ENCODE measurements around the gene ANKIB1.
"Not testable (repeated sequence)": the region's sequence is repeated elsewhere in the genome, so short reads cannot be mapped to it uniquely, and the experiment has no call there.

ANKIB1 gene

DNA sequence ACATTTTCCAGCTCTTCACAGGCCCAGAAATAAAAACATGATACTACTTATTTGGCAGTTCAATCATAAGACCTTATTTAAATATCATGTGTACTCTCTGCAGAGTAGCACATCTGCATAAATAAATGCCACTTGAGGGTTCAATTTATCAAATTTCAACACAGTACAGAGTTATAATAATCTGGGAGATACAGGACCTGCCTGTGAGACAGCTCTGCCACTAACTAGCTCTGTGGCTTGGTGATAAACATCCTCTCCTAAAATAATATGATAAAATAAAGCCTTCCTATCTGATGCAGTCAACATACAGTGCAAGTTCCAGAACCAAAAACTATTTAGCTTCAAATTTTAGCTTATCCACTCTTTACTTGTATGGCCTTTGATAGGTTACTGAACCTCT, 110.6 kb downstream of the ANKIB1 start:
- Histone ChIP-seq H3K27me3 (ENCODE audit: insufficient read depth, low read length, poor library complexity, severe bottlenecking) (no peaks in the 10 kb centered on the region), H3F3A (ENCODE audit: low read depth) (no peaks in the 10 kb centered on the region), H3K4me3 (ENCODE audit: low read length, poor library complexity, severe bottlenecking) (no peak overlapping the region), H3K9ac (ENCODE audit: low read depth, low read length, poor library complexity, severe bottlenecking) (no peak overlapping the region), H2AFZ (ENCODE audit: low read length) (no peak overlapping the region), H3K9me3 (ENCODE audit: insufficient read depth, low read depth, low read length) (no peaks in the 10 kb centered on the region), H3K4me1 (ENCODE audit: insufficient read depth, low read length, poor library complexity, severe bottlenecking) (no peaks in the 10 kb centered on the region), H3K79me2 (ENCODE audit: insufficient read depth, low read length) (no peaks in the 10 kb centered on the region), H3K4me2 (ENCODE audit: low read depth, low read length, poor library complexity, severe bottlenecking) (no peak overlapping the region), H3K9me2 (replicated peaks; ENCODE audit: low read depth, low read length) (no peaks in the 10 kb centered on the region), H4K20me1 (ENCODE audit: insufficient read depth, low read length, poor library complexity, severe bottlenecking) (no peaks in the 10 kb centered on the region), H3K36me3 (ENCODE audit: insufficient read depth, low read length) (peaks cover 28% of the 10 kb centered on the region; the same call in 1 of the 2 replicates)
- TF ChIP-seq EZH2phosphoT487 (IDR thresholded peaks at IDR 0.05; ENCODE audit: borderline replicate concordance): no peak
- TF ChIP-seq, protein P1, sequence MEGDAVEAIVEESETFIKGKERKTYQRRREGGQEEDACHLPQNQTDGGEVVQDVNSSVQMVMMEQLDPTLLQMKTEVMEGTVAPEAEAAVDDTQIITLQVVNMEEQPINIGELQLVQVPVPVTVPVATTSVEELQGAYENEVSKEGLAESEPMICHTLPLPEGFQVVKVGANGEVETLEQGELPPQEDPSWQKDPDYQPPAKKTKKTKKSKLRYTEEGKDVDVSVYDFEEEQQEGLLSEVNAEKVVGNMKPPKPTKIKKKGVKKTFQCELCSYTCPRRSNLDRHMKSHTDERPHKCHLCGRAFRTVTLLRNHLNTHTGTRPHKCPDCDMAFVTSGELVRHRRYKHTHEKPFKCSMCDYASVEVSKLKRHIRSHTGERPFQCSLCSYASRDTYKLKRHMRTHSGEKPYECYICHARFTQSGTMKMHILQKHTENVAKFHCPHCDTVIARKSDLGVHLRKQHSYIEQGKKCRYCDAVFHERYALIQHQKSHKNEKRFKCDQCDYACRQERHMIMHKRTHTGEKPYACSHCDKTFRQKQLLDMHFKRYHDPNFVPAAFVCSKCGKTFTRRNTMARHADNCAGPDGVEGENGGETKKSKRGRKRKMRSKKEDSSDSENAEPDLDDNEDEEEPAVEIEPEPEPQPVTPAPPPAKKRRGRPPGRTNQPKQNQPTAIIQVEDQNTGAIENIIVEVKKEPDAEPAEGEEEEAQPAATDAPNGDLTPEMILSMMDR (conservative IDR thresholded peaks at IDR 0.05; ENCODE audit: low read length): no peak

DNA sequence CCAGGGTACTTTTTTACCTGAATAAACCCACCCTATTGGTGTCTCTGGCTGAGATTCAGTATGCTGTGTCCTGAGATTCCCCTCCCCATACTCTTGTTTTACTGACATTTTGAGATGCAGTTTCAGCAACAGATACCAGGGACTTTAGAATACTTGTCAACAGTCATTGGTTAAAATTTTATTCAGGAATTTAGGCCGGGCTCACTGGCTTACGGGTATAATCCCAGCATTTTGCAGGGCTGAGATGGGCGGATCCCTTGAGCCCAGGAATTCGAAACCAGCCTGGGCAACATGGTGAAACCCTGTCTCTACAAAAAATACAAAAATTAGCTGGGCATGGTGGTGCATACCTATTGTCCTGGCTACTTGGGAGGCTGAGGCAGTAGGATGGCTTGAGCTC, 111.5 kb downstream of the ANKIB1 start:
- H2AFZ ChIP-seq (ENCODE audit: low read length): no peak overlapping the region
- H3K36me3 ChIP-seq (ENCODE audit: insufficient read depth, low read length): peaks cover 32% of the 10 kb centered on the region; the same call in 1 of the 2 replicates
- H3K79me2 ChIP-seq (ENCODE audit: insufficient read depth, low read length): no peaks in the 10 kb centered on the region
- H3K9me2 ChIP-seq (replicated peaks; ENCODE audit: low read depth, low read length): no peaks in the 10 kb centered on the region
- TF ChIP-seq, protein P1 (conservative IDR thresholded peaks at IDR 0.05; ENCODE audit: low read length): no peak
- no peak for TF ChIP-seq EZH2phosphoT487 (IDR thresholded peaks at IDR 0.05; ENCODE audit: borderline replicate concordance)
- H3K4me2 ChIP-seq (ENCODE audit: low read depth, low read length, poor library complexity, severe bottlenecking): no peak overlapping the region
- H3K9ac ChIP-seq (ENCODE audit: low read depth, low read length, poor library complexity, severe bottlenecking): no peak overlapping the region
- no peaks in the 10 kb centered on the region for H3K9me3 ChIP-seq (ENCODE audit: insufficient read depth, low read depth, low read length)
- H3F3A ChIP-seq (ENCODE audit: low read depth): no peaks in the 10 kb centered on the region
- H3K4me3 ChIP-seq (ENCODE audit: low read length, poor library complexity, severe bottlenecking): no peak overlapping the region
- H4K20me1 ChIP-seq (ENCODE audit: insufficient read depth, low read length, poor library complexity, severe bottlenecking): no peaks in the 10 kb centered on the region
- H3K4me1 ChIP-seq (ENCODE audit: insufficient read depth, low read length, poor library complexity, severe bottlenecking): no peaks in the 10 kb centered on the region
- H3K27me3 ChIP-seq (ENCODE audit: insufficient read depth, low read length, poor library complexity, severe bottlenecking): no peaks in the 10 kb centered on the region

DNA sequence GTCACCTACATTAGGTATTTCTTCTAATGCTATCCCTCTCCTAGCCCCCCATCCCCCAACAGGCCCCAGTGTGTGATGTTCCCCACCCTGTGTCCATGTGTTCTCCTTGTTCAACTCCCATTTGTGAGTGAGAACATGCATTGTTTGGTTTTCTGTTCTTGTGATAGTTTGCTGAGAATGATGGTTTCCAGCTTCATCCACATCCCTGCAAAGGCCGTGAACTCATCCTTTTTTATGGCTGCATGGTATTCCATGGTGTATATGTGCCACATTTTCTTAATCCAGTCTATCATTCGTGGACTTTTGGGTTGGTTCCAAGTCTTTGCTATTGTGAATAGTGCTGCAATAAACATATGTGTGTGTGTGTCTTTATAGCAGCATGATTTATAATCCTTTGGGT, 113.4 kb downstream of the ANKIB1 start:
- not testable (repeated sequence) for H3F3A ChIP-seq (ENCODE audit: low read depth); H3K79me2 ChIP-seq (ENCODE audit: insufficient read depth, low read length); H4K20me1 ChIP-seq (ENCODE audit: insufficient read depth, low read length, poor library complexity, severe bottlenecking); H3K9ac ChIP-seq (ENCODE audit: low read depth, low read length, poor library complexity, severe bottlenecking); H3K4me1 ChIP-seq (ENCODE audit: insufficient read depth, low read length, poor library complexity, severe bottlenecking); H3K27me3 ChIP-seq (ENCODE audit: insufficient read depth, low read length, poor library complexity, severe bottlenecking); H3K9me3 ChIP-seq (ENCODE audit: insufficient read depth, low read depth, low read length); H3K9me2 ChIP-seq (replicated peaks; ENCODE audit: low read depth, low read length); H2AFZ ChIP-seq (ENCODE audit: low read length); H3K4me3 ChIP-seq (ENCODE audit: low read length, poor library complexity, severe bottlenecking); H3K4me2 ChIP-seq (ENCODE audit: low read depth, low read length, poor library complexity, severe bottlenecking)
- H3K36me3 ChIP-seq (ENCODE audit: insufficient read depth, low read length): peaks cover 36% of the 10 kb centered on the region; the same call in 1 of the 2 replicates

DNA sequence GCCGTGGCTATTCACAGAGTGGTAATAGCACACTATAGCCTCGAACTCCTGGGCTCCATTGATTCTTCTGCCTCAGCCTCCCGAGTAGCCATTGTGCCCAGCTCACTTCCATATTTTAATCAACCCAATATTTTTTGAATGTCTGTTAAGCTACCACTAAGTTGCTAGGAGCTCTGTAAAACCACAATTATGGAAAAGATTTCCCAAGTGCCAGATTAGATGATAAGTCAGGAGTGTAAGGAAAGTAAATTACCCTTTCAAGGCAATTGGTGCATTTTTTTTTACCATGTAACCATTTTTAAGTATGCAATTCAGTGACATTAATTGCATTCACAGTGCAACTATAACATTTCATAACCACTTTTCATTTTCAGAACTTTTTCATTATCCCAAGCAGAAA, 114.0 kb downstream of the ANKIB1 start:
- Histone ChIP-seq H3F3A (ENCODE audit: low read depth) (no peaks in the 10 kb centered on the region), H3K9ac (ENCODE audit: low read depth, low read length, poor library complexity, severe bottlenecking) (no peak overlapping the region), H3K4me1 (ENCODE audit: insufficient read depth, low read length, poor library complexity, severe bottlenecking) (no peaks in the 10 kb centered on the region), H3K79me2 (ENCODE audit: insufficient read depth, low read length) (no peaks in the 10 kb centered on the region), H3K36me3 (ENCODE audit: insufficient read depth, low read length) (peaks cover 36% of the 10 kb centered on the region; the same call in 1 of the 2 replicates), H3K9me2 (replicated peaks; ENCODE audit: low read depth, low read length) (no peaks in the 10 kb centered on the region), H2AFZ (ENCODE audit: low read length) (no peak overlapping the region), H3K27me3 (ENCODE audit: insufficient read depth, low read length, poor library complexity, severe bottlenecking) (no peaks in the 10 kb centered on the region), H3K4me2 (ENCODE audit: low read depth, low read length, poor library complexity, severe bottlenecking) (no peak overlapping the region), H3K9me3 (ENCODE audit: insufficient read depth, low read depth, low read length) (no peaks in the 10 kb centered on the region), H3K4me3 (ENCODE audit: low read length, poor library complexity, severe bottlenecking) (no peak overlapping the region), H4K20me1 (ENCODE audit: insufficient read depth, low read length, poor library complexity, severe bottlenecking) (no peaks in the 10 kb centered on the region)
- no peak for TF ChIP-seq EZH2phosphoT487 (IDR thresholded peaks at IDR 0.05; ENCODE audit: borderline replicate concordance)
- TF ChIP-seq, protein P1 (conservative IDR thresholded peaks at IDR 0.05; ENCODE audit: low read length): no peak

All from Loucy (cell line).